ENCODE measurements around the gene GAB1.

The GAB1 gene

DNA sequence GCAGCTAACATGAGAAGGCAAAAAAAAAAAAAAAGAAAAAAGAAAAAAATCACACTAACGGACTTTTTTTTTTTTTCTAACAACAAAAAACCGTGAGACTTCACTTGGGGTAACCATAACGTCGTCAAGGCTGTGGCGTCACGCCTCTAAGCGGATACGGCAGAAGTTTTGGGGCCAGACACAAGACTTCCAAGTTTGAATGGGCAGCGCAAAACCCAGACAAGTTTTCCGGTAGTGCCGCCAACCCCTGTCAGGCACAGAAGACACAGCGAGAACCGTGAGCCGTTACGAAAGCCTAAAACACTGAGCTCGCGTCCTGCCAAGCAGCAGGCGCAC lies 176.3 kb downstream of the GAB1 start:
- DNase-seq = no peak

DNA sequence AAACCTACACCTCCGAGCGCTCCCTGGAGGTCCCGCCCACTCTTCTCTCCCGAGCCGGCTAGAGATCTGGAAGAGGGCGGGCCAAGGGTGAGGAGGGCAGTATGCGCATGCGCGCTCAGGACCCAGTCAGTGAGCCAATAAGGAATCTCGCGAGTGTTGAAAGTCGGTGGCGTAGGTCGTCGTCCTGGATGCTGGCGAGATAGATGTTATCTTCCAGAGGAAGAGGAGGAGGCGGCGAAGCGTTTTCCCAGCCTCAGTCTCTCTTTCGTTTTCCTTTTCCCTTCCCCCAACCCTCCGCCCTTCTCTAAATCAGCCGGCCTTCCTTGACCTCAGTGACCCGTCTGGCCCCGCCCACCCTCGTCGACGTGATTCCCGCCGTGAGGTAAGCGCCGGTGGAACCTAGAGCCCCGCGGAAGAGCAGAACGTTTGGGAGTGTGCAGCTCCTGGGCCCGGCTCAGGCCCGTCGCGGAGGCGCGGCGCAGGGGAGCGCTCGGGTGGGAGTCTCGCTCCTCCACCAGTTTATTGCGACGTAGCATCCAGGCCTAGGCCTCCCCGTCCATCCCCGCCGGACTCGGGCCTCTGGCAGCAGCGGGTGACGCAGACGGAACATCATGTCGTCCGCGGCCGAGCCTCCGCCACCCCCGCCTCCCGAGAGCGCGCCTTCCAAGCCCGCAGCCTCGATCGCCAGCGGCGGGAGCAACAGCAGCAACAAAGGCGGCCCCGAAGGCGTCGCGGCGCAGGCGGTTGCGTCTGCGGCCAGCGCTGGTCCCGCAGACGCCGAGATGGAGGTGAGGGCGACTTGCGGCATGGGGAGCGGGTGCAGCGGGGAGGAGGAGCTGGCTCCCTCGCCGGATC lies 176.9 kb downstream of the GAB1 start, which contains the start of gene SMARCA5:
SMARCA5 (plus strand) TSS at position 389 of the 855 bp plus-strand sequence; CDS start at position 612, 223 bp downstream.
- peak; percentile 94 to 95 for DNase-seq

DNA sequence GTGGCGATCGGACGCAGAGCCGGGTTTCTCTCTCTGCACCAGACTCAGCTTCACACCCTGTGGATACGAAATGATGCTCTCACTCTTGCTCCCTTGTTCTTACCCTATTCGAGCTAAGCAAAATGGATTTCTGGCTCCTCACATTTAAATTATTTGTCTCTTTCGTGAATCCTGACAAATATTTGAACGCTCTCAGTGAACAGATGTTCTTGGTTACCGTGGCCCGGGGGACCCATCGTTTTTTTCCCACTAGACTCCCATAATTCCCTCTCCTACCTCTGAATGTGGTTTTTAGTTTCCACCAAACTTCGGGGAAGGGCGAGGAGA lies 177.5 kb downstream of the GAB1 start:
- DNase-seq = no peak

DNA sequence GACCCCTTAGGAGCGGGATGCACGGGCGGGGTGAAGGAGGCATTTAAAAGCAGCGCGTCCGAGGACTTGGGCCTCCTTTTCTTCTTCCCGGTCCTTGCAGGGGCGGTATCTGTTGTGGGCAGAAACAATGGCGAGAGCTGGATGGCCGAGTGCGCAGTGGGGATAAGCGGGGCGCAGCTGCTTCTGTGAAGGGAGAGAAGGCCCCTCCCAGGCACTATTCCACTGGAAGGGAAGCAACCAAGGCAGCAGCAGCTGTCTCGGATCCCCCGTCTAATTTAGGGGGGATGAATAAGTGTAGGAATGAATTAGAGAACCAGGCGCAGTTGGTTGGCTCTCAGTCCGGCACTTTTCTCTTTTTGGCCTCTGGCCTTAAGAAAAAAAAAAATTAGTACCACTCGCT lies 177.8 kb downstream of the GAB1 start:
- DNase-seq = peak; percentile 1 to 20

DNA sequence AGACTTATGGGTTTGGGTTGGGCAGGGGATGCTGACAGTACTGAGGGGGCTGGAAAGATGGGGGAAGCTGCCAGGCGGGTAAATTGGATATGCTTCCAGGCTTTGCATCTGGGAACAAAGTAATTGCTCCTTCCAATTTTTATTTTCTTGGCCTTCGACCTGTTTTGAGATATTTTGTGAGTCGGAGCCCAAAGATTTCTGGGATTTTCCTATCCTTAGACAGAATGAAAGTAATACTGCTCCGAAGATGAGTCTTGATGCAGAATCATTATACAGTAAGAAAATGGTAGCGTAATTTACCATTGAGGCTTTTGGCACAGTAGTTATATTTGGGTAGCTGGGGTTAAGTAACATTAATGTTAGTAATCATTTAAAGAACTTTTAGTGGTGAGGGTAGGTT lies 178.2 kb downstream of the GAB1 start:
- no peak for DNase-seq

DNA sequence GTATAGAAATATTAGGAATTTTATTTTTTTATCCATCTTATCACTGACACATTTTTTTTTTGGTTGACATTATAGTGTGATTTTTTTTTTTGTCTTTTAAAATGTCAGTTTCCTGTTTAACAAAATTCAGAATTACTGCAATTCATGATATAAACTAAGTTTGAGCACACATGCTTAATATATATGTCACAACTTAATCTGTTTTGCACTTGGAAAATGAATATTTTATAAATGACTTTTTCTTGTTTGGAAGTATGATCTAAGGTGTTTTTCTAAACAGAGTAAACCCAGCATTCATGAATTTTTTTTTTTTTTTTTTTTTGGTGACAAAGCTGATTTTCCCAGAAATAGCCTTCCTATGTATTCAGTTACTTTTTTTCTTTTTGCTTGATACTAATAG lies 179.2 kb downstream of the GAB1 start:
- DNase-seq = no peak

DNA sequence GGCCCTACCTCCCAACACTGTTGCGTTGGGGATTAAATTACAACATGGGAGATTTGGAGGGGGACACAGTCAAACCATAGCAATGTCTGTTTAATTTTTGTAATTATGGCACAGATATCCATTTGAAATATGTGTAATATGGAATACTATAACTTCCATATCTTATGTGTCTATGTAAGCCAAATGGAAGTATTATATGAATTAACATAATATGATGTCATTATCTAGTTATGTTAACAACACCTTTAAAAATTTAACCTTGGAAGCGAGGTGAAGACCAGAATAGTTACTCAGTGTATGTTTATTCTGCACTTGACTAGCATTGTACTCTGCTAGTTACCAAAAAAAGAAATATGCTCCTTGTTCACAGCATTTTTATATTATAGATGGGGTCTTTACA lies 181.1 kb downstream of the GAB1 start:
- DNase-seq = no peak

Data from NCI-H1930 (cell line).